Stimulated activated CD4-positive, alpha-beta T cell treated with anti-CD3 and anti-CD28 coated beads, TNF-alpha, amount 100 ng/mL, for 4 hours (primary cell): ENCODE results near the gene AMH.

Experiments used
- DNase-seq, 3 experiments: peaks; one replicate each; pipeline ENCODE4 v3.0.0-alpha.2; 2020; ENCODE audit warnings: low read depth in 3 of 3

Gene AMH

GRCh38 chr19:2248136-2249009 lies 750 bp upstream of the AMH start:
- DNase-seq: no peak

DNA sequence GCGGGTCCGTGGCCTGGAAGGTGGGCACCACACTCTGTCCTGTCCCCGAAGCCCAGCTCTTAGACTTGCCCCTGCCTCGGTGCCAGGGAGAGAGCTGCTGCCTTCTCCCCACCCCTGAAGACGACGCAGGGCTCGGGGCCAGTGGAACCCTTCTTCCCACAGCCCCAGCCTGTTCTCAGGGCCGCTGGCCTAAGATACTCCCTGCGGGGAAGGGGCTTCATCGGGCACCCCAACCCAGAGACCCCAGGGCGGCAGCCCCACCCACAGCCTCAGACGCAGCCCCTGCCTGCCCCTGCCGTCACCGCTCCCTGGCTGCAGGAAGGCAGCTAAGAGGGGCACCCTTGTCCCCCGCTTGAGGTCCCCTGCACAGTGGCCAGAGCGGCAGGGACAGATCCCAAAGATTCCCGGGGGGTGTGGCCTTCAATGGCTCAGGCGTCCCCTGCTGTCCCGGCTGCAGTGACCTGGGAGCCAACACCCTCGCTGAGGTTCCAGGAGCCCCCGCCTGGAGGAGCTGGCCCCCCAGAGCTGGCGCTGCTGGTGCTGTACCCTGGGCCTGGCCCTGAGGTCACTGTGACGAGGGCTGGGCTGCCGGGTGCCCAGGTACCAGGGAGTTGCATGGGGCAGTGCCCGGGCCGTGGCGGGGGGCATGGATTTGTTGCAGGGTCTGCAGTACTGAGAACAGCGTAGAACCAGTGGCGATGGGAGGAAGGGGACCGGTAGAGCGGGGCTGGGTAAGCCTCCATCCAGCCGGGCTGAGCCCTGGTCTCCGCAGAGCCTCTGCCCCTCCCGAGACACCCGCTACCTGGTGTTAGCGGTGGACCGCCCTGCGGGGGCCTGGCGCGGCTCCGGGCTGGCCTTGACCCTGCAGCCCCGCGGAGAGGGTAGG lies 1.0 kb downstream of the AMH start:
- no peak for DNase-seq

DNA sequence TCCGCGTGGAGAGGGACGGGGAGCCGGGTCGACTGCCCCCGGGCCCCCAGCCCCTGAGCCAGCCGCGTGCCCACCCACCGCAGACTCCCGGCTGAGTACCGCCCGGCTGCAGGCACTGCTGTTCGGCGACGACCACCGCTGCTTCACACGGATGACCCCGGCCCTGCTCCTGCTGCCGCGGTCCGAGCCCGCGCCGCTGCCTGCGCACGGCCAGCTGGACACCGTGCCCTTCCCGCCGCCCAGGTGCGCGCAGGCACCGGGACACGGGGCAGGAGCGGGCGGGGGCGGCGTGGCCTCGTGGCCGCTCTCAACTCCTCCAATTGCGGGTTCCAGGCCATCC lies 1.6 kb downstream of the AMH start:
- DNase-seq: no peak

DNA sequence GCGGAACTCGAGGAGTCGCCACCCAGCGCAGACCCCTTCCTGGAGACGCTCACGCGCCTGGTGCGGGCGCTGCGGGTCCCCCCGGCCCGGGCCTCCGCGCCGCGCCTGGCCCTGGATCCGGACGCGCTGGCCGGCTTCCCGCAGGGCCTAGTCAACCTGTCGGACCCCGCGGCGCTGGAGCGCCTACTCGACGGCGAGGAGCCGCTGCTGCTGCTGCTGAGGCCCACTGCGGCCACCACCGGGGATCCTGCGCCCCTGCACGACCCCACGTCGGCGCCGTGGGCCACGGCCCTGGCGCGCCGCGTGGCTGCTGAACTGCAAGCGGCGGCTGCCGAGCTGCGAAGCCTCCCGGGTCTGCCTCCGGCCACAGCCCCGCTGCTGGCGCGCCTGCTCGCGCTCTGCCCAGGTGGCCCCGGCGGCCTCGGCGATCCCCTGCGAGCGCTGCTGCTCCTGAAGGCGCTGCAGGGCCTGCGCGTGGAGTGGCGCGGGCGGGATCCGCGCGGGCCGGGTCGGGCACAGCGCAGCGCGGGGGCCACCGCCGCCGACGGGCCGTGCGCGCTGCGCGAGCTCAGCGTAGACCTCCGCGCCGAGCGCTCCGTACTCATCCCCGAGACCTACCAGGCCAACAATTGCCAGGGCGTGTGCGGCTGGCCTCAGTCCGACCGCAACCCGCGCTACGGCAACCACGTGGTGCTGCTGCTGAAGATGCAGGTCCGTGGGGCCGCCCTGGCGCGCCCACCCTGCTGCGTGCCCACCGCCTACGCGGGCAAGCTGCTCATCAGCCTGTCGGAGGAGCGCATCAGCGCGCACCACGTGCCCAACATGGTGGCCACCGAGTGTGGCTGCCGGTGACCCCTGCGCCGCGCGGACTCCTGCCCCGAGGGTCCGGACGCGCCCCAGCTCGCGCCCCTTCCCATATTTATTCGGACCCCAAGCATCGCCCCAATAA lies 2.3 kb downstream of the AMH start:
- no peak for DNase-seq

- no peak for DNase-seq
Observed at GRCh38 chr19:2252055-2252796, 3.1 kb downstream of the AMH start.

DNA sequence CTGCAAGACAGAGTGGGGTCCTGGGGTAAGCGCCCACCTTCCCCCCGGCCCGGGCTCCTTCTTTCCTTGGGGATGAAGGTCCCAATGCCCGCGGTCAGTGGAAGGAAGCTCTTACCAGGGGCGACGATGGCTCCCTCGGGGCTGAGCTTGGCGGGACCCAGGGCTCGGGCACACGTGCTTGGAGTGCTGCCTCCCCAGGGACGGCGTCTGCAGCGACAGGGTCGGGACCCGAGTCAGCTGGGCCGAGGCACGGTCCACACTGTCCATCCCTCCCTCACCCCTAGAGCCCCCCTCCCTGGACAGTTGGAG lies 3.6 kb downstream of the AMH start:
- DNase-seq: no peak

- DNase-seq: no peak
Observed at GRCh38 chr19:2253106-2254063, 4.3 kb downstream of the AMH start.

- no peak for DNase-seq
Observed at GRCh38 chr19:2254064-2254872, 5.1 kb downstream of the AMH start.

GRCh38 chr19:2255112-2255845 lies 6.2 kb downstream of the AMH start:
- no peak for DNase-seq

DNA sequence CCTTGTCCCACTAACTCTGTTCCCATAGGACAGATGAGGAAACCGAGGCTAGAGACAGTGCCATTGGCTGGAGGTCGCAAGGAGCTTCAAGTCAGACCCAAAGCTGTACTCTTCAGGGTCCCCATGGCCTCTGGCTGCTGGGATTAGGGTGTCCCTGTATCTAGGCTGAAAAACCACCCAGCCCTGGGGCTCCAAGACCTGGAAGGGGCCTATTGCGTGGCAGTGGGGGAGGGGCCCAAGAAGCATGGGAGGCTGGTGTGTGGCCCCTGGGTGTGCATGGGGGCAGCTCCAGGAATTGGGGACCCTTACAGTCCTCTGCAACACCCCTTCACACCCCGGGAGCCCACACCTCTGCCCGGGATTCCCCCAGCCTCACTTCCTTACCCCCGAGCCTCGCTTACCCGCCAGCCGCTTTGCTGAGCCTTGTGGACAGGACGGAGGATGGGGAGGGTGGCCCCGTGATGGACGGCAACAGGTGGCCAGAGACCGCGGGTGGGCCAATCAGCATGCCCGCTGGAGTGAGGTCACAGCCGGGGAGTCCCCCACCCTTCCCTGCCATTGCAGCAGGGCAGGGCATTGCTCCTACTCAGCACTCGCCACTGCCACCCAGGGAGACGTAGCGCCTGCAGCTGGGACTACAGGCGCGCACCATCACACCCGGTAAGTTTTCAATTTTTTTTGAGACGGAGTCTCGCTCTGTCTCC lies 7.0 kb downstream of the AMH start, which contains the start of gene JSRP1:
TSS of gene JSRP1 (minus strand) at position 436 of the 704 bp plus-strand sequence. CDS start 1,103 bp downstream, outside the sequence.
- no peak for DNase-seq

DNA sequence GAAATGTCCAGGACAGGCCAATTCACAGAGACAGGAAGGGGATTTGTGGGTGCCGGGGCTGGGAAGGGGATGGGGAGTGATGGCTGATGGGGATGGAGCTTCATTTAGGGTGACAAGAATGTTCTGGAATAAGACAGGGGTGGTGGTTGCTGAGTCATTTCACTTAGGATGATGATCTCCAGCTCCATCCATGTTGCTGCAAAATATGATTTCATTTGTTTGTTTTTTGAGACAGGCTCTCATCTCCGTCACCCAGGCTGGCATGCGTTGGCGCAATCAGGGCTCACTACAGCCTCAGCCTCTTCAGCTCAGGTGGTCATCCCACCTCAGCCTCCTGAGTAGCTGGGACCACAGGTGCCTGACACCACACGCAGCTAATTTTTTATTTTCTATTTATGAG lies 10.2 kb downstream of the AMH start:
- no peak for DNase-seq

DNA sequence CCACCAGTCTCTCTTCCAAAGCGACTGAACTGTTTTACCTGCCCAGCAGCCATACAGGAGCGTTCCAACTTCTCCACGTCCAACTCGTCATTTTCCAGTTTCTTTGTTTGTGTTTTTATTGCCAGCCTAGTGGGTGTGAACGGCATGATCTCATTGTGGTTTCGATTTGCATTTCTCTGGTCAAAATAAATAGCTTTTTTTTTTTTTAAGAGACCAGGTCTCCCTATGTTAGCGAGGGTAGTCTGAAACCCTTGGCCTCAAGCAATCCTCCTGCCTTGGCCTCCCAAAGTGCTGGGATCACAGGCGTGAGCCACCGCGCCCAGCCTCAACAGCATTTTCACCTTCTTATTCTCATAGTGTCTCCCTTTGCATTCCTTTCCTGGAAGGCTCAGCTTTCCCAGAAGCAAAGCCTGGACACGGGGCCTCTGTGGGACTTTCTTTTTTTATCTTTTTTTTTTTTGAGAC lies 11.2 kb downstream of the AMH start:
- DNase-seq: no peak

GRCh38 chr19:2261438-2262172 lies 12.5 kb downstream of the AMH start:
- DNase-seq: no peak

- no peak for DNase-seq
Observed at GRCh38 chr19:2266183-2266993, 17.3 kb downstream of the AMH start.

DNA sequence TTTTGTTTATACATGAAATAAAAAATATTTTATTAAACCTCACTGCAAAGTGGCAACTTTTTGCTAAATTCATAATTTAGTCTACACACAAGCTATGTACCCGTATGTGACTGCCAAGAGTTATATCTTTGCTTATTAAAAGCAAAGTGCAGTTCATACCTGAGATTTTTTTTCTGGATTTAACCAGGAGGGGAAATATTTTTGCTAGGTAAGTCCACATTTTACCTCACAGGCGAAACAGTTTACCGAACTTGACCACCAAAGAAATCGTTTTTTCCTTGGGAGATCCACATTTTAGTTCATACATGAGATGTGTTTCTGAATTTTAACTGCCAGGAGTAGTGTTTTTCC lies 19.3 kb downstream of the AMH start:
- no peak for DNase-seq

GRCh38 chr19:2268861-2269243 lies 19.7 kb downstream of the AMH start:
- no peak for DNase-seq
